Fibroblast of lung (primary cell): ENCODE measurements around the gene ASXL2.

Experiments
- EZH2 ChIP-seq: IDR thresholded peaks from 2 replicates; pipeline ENCODE4 v1.5.1; 2012; ENCODE audit warnings: low read length, control low read depth, mild to moderate bottlenecking; ENCODE audit errors: missing control alignments
- TF ChIP-seq, protein P1 (sequence below), 2 donors: IDR thresholded peaks in 1 of 2; conservative IDR thresholded peaks in 1 of 2; 1 replicate in 1 of 2; 2 replicates in 1 of 2; pipeline ENCODE4 v1.5.1; 2011 to 2012; ENCODE audit warnings: low read length in 2 of 2, control low read depth in 1 of 2, inconsistent platforms in 1 of 2, low read depth in 1 of 2, mild to moderate bottlenecking in 1 of 2

DNA sequence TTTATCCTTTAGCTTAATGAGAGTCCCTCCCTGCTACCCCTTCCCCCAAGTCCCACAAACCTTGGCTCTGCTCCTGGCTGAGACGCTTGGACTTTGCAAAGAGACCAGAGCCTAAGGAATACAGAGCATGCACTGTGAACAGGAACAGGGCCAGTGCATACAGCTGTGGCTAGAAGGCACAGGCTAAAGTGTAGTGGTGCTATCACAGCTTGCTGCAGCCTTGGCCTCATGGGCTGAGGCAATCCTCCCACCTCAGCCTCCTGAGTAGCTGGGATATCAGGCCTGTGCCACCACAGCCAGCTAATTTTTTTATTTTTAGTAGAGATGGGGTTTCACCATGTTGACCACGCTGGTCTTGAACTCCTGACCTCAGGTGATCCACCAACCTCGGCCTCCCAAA lies 39.5 kb upstream of the ASXL2 start:
- TF ChIP-seq, protein P1, sequence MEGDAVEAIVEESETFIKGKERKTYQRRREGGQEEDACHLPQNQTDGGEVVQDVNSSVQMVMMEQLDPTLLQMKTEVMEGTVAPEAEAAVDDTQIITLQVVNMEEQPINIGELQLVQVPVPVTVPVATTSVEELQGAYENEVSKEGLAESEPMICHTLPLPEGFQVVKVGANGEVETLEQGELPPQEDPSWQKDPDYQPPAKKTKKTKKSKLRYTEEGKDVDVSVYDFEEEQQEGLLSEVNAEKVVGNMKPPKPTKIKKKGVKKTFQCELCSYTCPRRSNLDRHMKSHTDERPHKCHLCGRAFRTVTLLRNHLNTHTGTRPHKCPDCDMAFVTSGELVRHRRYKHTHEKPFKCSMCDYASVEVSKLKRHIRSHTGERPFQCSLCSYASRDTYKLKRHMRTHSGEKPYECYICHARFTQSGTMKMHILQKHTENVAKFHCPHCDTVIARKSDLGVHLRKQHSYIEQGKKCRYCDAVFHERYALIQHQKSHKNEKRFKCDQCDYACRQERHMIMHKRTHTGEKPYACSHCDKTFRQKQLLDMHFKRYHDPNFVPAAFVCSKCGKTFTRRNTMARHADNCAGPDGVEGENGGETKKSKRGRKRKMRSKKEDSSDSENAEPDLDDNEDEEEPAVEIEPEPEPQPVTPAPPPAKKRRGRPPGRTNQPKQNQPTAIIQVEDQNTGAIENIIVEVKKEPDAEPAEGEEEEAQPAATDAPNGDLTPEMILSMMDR (conservative IDR thresholded peaks at IDR 0.05 in 1 of 2, IDR thresholded peaks at IDR 0.05 in 1 of 2; ENCODE audit: low read depth in 1 of 2, low read length in 2 of 2): no peak
- no peak for TF ChIP-seq EZH2
